Panc1 (cell line): ENCODE data around the gene NPEPL1. TPM values are rescaled to one million over a fixed set of nuclear protein-coding genes. Genes with fewer than 3 reads are reported as not detected.

Experiments used
- ATAC-seq: fragments of 200-7000 bp; cut with Tn5 transposase; 2 replicates; pipeline ENCODE4 v1.9.1; 2020; ENCODE audit warnings: mild to moderate bottlenecking, moderate library complexity
- BruUV-seq: library from RNA; stranded (reverse); fragments of 400-500 nt; replicated peaks from 2 replicates; lab custom pipeline; 2021; lab: Mats Ljungman, UMichigan
- CTCF ChIA-PET: fragments of 300-600 bp; sonication (Branson Sonifier 250); formaldehyde crosslinking; loops from one replicate; lab custom pipeline; 2022; ENCODE audit warnings: antibody characterized with exemption; lab: Charles Lee
- POLR2A ChIA-PET: fragments of 300-600 bp; sonication (Branson Sonifier 250); formaldehyde crosslinking; loops from one replicate; lab custom pipeline; 2022; ENCODE audit warnings: antibody characterized with exemption; lab: Charles Lee
- DNase-seq: peaks from one replicate; pipeline ENCODE4 v3.0.0-alpha.2; 2010; ENCODE audit warnings: low read depth, low spot score
- H3K27ac ChIP-seq: 2 replicates; pipeline ENCODE4 v1.5.1; 2011; ENCODE audit warnings: mild to moderate bottlenecking, low read length, inconsistent platforms
- H3K27me3 ChIP-seq: fragments of 200-500 bp; sonication (Bioruptor generic); 2 replicates; pipeline ENCODE4 v1.6.0; 2014; ENCODE audit warnings: low read length, inconsistent platforms; ENCODE audit not compliant: control insufficient read depth, insufficient read depth
- H3K36me3 ChIP-seq: fragments of 200-500 bp; sonication (Bioruptor generic); 2 replicates; pipeline ENCODE4 v1.5.1; 2014; ENCODE audit warnings: inconsistent platforms, mild to moderate bottlenecking, low read length, moderate library complexity; ENCODE audit not compliant: control insufficient read depth, insufficient read depth
- H3K4me1 ChIP-seq: 2 replicates; pipeline ENCODE4 v1.5.1; 2011; ENCODE audit warnings: inconsistent platforms, mild to moderate bottlenecking, low read length, moderate library complexity; ENCODE audit not compliant: control insufficient read depth, insufficient read depth
- H3K4me3 ChIP-seq, 2 experiments: 2 replicates each; pipeline ENCODE4 v1.5.1; 2011 to 2012; ENCODE audit warnings: low read depth in 2 of 2, low read length in 2 of 2, mild to moderate bottlenecking in 2 of 2, inconsistent platforms in 1 of 2, moderate library complexity in 1 of 2
- H3K9me3 ChIP-seq: fragments of 200-500 bp; sonication (Bioruptor generic); 2 replicates; pipeline ENCODE4 v1.5.1; 2014; ENCODE audit warnings: low read depth, mild to moderate bottlenecking, inconsistent platforms, low read length, moderate library complexity; ENCODE audit not compliant: control insufficient read depth, insufficient read depth
- CTCF ChIP-seq: fragments of 450-650 bp; IDR thresholded peaks from 2 replicates; pipeline ENCODE4 v1.5.1; 2017; ENCODE audit warnings: mild to moderate bottlenecking
- POLR2AphosphoS5 ChIP-seq: IDR thresholded peaks from 2 replicates; pipeline ENCODE4 v1.6.1; 2012; ENCODE audit warnings: mild to moderate bottlenecking, low read depth, low read length, moderate library complexity
- REST ChIP-seq, 2 experiments: IDR thresholded peaks; 2 replicates each; pipeline ENCODE4 v1.6.1; 2011 to 2012; ENCODE audit warnings: low read depth in 2 of 2, control low read depth in 1 of 2, low read length in 1 of 2, mild to moderate bottlenecking in 1 of 2, moderate library complexity in 1 of 2; ENCODE audit not compliant: insufficient read depth in 1 of 2
- SIN3A ChIP-seq: IDR thresholded peaks from 2 replicates; pipeline ENCODE4 v1.6.1; 2012; ENCODE audit warnings: low read depth, mild to moderate bottlenecking, low read length, moderate library complexity, borderline replicate concordance; ENCODE audit not compliant: insufficient read depth
- TCF7L2 ChIP-seq: IDR thresholded peaks from 2 replicates; pipeline ENCODE4 v1.6.1; 2011; ENCODE audit warnings: mild to moderate bottlenecking, low read depth, low read length, inconsistent platforms
- in situ Hi-C: cut with HindIII; loops from 2 replicates; pipeline ENCODE4 v1.10.0; 2016; ENCODE audit warnings: low sequenced_read_pairs, low pct_unique_long_range_greater_than_20kb
- intact Hi-C: fragments of 100-400 bp; cut with micrococcal nuclease; formaldehyde crosslinking; loops from one replicate; pipeline ENCODE4 v1.10.0; 2022; ENCODE audit not compliant: unreplicated experiment
- total RNA-seq: library from RNA; stranded (reverse); gene quantifications from one replicate; pipeline ENCODE4 v1.2.1, GENCODE V29; 2021; ENCODE audit not compliant: unreplicated experiment

NPEPL1 gene
- total RNA-seq, 1 experiment from 2014 or later = 27.4 TPM

GRCh38 chr20:58654337-58654736 lies 38.3 kb upstream of the NPEPL1 start:
- peaks cover 33% of the 10 kb centered on the region for H3K4me1 ChIP-seq
- no peak for ATAC-seq
- in situ Hi-C loops = no loop called here
- no peaks in the 10 kb centered on the region for H3K27me3 ChIP-seq
- no peak overlapping the region; a peak in 1 of 4 replicates for H3K4me3 ChIP-seq
- no peak overlapping the region; the same call in 1 of the 2 replicates for H3K27ac ChIP-seq
- peaks cover 9% of the 10 kb centered on the region for H3K36me3 ChIP-seq
- CTCF ChIA-PET = interaction anchor here (0.7 kb wide), 1 partner anchor 755 kb away, joined by 6 read pairs; no protein-coding TSS in a partner anchor
- no peak for DNase-seq
- TF ChIP-seq CTCF (no peak), POLR2AphosphoS5 (no peak), SIN3A (no peak), REST (IDR thresholded peaks at IDR 0.05; ENCODE audit: insufficient read depth in 1 of 2, low read depth in 2 of 2, low read length in 1 of 2) (no peak), TCF7L2 (no peak)
- POLR2A ChIA-PET = no interaction called here
- BruUV-seq = no TSS peak
- no peaks in the 10 kb centered on the region for H3K9me3 ChIP-seq
- intact Hi-C loops = no loop called here

- Histone ChIP-seq H3K9me3 (no peaks in the 10 kb centered on the region), H3K4me1 (peaks cover 31% of the 10 kb centered on the region), H3K27ac (peak overlapping the region; percentile 25; the same call in 1 of the 2 replicates), H3K36me3 (peaks cover 9% of the 10 kb centered on the region), H3K4me3 (no peak overlapping the region), H3K27me3 (no peaks in the 10 kb centered on the region)
- DNase-seq (no peak), ATAC-seq (no peak)
- TF ChIP-seq CTCF = no peak
- TF ChIP-seq TCF7L2 = no peak
- TF ChIP-seq REST (IDR thresholded peaks at IDR 0.05; ENCODE audit: insufficient read depth in 1 of 2, low read depth in 2 of 2, low read length in 1 of 2) = no peak
- no peak for TF ChIP-seq SIN3A
- TF ChIP-seq POLR2AphosphoS5 = no peak
- intact Hi-C loops = no loop called here
- in situ Hi-C loops = no loop called here
- no TSS peak for BruUV-seq
- CTCF ChIA-PET = no interaction called here
- POLR2A ChIA-PET = interaction anchor here (0.6 kb wide), 1 partner anchor 221 kb away, joined by 4 read pairs; no protein-coding TSS in a partner anchor
Observed at GRCh38 chr20:58655328-58656107, 37.1 kb upstream of the NPEPL1 start.
